HG02623 (cell line): Measurements from ENCODE around the gene TMEM38B.
A peak's percentile ranks its signal among the peaks of the same experiment; 100 is the strongest.

ENCODE experiments used
- ATAC-seq: cut with Tn5 transposase; IDR thresholded peaks from one replicate; pipeline ENCODE4 v1.9.1; 2021; ENCODE audit warnings: moderate library complexity; ENCODE audit not compliant: unreplicated experiment

TMEM38B gene, protein sequence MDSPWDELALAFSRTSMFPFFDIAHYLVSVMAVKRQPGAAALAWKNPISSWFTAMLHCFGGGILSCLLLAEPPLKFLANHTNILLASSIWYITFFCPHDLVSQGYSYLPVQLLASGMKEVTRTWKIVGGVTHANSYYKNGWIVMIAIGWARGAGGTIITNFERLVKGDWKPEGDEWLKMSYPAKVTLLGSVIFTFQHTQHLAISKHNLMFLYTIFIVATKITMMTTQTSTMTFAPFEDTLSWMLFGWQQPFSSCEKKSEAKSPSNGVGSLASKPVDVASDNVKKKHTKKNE

DNA sequence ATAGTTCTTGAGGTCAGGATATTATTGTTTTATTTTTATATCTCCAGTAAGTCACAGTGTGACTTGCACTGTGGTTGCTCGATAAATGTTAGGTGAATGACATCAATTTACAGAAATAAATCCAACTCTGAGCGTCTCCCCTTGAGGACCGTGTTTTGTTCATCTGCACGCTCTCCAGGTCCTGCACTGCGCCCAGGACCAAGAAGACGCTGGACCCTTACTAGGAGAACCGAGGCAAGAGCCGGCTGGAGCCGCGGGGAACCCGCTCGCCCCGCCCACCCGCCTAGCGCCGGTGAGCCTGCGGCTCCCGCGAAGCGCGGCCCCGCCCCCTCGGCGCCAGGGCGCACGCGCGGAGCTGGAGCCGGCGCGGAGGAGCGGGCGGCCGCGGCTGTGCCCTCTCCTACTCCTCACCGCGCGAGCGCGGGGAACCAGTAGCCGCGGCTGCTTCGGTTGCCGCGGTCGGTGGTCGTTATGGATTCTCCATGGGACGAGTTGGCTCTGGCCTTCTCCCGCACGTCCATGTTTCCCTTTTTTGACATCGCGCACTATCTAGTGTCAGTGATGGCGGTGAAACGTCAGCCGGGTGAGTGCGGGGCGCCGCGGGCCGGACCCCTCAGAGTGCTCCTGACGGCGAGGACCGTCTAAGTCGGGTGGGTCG, at the start of gene TMEM38B:
Gene TMEM38B (plus strand): TSS at position 352 of the 658 bp plus-strand sequence. CDS start 120 bp downstream, at position 472.
- ATAC-seq, result peak; percentile 68

DNA sequence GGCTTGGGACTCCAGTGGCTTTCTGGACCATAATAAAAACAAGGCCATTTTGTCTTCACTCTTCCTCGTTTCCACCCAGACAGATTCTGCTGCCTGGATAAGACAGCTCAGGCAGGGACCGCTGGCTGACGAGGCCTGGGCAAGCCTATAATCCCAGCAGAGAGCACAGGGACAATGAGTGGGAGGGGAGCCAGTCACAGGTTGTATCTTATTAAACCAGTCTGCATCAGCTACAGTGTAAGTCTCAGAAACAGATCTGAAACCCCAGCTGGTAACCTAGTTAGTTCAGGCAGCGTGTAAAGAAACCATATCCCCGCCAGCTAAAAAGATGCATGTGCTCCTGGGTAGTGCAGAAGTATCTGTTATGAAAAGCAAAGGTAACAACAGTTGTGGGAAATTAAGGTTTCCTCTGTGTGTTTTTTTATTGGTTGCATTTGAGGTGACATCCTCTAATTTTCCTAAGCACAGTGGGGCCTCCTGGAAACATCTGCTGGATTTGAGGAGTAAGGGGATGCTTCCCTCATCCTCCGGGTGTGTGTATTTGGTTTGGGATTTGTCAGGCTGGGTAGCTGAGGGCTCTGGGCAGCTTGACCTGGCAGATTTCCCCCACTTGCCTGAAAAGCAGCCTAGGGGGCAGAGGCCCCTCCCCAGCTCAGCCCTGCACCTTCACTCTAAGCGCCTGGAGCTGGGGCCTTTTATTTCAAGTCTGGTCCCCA, 47.3 kb upstream of the TMEM38B start:
- ATAC-seq, result no peak

DNA sequence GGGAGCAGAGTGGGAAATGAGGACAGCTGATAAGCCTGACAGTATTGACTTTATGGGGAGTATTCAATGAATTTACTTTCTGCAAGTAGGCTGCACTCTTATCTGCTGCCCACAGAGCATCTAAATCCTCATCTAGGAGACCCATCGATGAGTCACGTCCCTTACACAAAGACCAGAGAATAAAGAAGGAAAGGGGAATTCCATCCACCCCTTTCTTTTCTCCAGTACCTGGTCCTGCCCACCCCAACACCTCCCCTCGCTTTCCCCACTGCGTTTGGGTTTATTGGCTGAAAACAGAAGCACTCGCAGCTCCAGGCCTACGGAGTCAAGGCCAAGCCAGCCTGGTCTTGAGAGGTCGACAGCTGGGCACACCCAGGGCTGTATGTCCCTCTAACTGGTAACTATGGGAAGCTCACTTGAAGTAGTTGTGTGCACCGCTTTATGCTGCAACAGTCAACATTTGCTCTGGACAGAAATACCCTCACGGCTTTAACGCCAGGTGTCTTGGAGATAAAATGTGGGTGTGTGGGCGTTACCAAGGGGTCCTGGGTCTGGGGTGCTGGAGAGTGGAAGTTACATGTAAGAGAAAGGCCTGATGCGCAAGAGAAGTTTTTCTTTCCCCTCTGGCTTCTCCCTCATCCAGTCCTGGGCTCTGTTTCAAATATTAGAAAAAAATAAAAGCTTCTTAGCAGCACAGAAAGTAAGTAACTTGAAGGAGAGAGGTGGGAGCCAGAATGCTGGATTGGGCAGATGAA, 46.6 kb upstream of the TMEM38B start:
- ATAC-seq, result no peak

DNA sequence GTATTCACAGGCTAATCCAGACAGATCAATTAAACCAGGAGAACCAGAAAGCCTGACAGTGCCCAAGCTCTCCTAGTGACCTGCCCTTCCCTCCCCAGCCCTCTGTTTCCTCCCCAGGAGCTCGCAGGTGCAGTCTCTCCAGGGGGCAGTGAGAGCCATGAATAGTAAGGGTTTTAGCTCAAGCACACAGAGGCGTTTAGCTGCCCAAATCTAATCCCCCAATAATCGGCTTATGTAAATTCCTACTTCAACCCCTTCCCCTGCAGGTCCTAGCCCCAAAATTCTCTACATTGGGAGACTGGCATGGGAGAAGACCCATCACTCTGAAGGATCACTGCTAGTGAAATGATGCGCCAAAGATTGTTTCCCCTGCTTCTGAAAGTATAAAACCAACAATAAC, 42.5 kb upstream of the TMEM38B start:
- no peak for ATAC-seq

DNA sequence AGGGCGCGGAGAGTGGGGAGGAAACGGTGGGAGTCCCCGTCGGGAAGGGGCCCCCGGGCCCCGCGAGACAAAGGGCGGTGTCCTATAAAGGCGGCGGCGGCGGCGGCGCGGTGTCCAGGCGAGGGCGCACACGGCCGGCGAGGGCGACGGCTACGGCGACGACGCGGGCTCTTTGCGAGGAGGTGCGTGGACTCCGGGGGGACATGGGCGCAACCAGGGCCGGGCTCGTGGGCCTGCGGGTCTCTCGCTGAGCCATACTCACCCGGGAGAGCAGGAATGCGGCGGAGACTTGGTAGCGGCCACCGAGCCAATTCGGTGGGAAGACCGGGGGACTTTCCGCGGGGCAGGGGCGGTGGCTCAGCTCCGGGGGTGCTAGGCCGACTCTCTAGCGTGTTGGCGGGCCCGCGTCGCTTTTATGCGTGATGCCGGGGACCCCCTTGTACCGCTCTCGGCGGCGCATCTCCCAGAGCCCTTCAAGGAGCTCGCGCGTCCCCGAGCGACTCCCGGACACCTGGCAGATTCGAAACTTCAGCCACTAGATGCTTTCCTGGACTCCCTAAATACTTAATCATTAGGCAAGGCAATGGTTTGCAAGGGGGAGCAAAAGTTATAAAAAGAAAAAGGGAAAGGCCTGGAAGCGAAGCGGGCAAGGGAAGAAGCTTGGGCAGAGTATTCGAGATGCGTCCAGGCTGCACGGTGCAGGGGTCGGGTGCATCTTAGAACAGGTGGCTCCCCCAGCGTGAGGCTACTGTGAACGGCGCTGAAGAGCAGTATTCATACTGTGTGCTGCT, 38.0 kb upstream of the TMEM38B start:
- no peak for ATAC-seq

DNA sequence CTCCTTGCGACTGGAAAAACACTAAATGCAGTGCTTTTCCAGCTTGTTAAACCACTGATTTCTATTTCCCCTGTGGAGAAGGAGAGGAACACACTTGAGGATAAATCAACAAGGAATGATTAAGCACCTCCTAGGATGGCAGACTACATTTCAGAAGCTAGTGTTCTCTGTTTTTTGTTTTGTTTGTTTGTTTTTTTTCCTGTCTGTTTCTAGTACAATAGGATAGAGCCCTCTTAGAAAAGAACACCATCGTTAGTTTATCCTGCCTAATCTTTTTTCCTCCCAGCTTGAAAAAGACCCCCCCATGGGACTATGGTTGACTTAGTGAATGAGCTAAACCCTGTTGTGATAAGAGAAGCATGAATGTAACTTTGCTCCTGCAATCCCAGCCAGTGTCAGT, 36.0 kb upstream of the TMEM38B start:
- no peak for ATAC-seq

DNA sequence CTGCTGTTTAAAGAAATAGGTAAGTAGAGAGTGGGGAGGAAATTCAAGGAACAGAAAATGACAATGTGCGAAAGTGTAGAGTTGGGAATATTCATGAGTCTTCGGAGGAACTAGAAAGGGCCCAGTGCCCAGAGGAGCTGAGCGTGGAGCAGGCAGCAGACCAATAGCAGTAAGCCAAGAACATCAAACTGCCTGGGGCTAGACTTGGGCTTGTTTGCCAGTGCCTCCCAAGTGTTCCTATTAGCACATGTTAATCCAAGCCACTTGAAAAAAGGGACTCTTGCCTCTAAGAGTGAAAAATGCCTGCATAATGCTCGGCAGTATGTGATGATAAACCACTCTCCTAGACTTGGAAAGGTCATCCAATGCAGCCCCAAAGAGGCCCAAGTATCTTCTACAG, 33.3 kb upstream of the TMEM38B start:
- ATAC-seq, result no peak

DNA sequence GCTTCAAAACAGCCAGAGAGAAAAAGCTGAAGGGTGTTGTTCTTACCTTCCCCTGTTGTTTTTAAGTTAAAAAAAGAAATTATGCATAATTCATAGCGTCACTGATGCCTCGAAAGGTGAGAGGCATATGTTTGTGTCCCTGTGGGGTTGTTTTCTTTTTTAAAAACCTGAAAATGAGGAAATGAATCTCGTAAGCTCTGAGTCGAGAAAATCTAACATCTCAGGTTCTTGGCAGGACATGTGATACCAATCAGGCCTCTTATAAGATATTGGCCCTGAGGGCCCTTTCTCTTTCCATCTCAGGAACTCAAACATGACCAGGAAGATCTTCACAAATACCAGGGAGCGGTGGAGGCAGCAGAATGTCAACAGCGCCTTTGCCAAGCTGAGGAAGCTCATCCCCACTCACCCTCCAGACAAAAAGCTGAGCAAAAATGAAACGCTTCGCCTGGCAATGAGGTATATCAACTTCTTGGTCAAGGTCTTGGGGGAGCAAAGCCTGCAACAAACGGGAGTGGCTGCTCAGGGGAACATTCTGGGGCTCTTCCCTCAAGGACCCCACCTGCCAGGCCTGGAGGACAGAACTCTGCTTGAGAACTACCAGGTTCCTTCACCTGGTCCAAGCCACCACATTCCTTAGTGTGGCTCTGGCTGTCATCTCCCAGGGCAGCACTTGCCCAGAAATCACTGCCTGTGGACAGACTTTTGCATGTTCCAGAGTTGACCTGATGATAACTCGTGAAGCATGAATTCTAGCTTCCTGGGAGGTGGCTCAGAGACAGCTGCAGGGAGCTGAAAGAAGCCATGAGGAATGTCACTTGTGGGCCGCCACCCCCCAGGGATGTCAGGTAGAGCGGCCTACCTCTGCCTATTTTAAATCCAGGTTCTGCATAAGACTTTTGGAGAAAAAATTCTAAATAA, 31.9 kb upstream of the TMEM38B start, which contains the start of gene TAL2:
Gene TAL2 (plus strand): TSS at position 274 of the 921 bp plus-strand sequence. CDS start 40 bp downstream, at position 314.
- ATAC-seq, result peak; percentile 81

DNA sequence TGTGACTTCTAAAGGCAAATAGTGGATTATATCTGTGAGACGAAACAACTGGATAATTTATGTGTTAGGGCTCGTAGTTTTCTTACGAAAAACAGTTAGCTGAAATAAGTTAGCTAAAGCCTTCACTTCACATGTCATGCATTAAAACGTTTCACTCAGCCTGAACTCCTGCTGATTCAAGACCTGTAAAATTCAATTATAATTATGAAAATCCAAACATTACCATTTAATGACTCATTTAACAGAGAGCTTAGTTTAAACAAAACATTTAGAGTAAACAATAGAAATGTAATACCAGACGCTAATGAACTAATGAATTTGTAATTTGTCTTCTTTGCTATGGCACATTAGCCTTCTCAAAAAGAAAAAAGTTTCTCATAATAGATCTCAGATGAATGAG, 30.4 kb upstream of the TMEM38B start:
- ATAC-seq, result no peak

DNA sequence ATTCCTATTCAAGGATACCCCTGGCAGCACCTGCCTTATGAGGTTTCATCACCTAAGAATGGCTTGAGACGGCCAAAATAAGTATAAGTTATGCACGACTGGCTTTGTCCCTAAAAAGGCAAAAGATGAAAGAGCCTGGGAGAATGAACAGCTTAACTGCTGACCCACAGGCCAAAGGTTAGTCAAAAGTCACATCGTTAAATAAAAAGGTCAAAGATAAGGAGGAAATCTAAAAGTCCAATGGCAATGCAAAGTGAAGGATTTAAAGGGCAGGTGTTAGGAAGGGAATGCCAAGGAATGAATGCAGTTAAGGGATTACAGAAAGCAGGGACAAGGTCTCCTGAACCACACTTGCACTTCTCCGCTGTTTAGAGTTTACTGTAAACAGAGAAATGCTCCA, 26.5 kb upstream of the TMEM38B start:
- no peak for ATAC-seq

DNA sequence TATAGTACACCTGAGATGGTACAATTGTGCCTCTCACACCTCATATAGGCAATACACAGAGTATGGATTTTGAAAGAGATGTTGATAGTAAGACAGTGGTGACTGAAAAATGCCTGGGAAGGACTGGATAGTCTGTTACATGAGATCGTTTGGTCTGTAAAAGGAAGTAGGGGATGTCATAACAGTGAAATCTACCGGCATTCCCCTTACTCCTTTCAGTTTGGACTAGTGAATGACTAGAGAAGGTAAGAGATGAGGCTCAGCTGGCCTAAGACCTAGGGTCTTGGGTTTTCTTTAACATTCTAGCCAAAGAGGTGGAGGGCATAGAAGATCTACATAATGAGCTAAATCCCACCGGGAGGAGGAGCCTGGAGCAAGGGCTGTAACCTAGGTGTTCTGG, 24.0 kb upstream of the TMEM38B start:
- ATAC-seq, result peak; percentile 60

DNA sequence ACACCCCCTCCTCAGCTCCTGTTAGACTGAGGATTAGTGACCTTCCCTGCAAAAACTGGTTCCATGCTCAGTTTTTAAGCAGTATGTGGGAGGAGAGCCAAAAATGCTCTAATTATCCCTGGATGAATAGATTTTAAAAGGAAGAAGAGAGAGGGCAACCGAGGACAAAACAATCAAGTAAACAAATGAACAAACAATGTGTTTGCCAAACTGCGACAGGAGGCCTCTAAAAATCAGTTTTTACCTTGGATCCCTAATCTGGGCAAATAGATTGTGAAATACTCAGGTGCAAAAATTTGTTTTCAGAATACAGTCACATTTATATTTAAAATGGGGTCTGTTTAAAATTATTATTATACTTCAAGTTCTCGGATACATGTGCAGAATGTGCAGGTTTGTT, 23.6 kb upstream of the TMEM38B start:
- ATAC-seq, result no peak

DNA sequence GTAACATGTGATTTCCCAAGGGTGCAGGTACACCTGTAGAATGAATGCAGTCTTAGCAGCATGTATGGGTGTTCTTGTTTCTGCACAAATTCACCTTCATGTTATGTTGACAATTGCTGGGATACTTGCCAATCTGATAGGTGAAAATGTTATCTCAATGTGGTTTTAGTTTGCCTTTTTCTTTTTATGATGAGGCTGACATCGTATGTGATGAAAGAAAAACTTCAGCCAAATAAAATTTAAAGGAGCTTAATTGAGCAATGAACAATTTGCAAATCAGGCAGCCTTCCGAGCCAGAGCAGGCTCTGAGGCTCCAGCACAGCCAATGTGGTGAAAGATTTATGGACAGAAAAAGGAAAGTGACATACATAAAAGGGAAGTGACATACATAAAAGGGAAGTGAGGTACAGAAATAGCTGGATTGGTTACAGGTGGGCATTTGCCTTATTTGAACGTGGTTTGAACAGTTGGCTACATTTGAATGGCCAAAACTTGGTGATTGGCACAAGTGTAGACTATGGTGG, 21.6 kb upstream of the TMEM38B start:
- no peak for ATAC-seq

DNA sequence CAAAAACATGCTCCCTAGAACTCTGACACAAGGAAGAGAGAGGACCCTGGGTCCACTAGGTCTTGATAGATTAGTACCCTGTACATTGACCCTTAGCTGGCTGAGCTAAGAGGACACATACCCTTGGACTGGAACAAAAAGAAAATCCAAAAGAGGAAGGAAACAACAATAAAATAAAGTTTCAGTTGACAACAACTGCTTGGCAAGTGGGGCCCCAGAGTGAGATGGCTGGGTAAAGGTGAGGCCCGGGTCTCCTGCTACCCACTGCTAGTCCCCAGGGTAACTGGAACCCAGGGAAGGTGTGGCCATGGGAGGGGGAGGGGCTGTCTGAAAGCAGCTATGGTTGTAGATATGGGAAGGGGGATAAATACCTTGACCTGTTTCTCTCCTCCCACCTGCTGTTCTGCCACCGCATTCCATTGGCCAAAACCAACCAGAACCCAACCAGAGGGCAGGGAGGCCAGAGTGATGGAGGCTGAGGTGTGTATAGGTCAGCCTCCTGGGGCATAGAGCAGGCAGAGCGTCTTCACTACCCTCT, 20.4 kb upstream of the TMEM38B start:
- ATAC-seq, result no peak

DNA sequence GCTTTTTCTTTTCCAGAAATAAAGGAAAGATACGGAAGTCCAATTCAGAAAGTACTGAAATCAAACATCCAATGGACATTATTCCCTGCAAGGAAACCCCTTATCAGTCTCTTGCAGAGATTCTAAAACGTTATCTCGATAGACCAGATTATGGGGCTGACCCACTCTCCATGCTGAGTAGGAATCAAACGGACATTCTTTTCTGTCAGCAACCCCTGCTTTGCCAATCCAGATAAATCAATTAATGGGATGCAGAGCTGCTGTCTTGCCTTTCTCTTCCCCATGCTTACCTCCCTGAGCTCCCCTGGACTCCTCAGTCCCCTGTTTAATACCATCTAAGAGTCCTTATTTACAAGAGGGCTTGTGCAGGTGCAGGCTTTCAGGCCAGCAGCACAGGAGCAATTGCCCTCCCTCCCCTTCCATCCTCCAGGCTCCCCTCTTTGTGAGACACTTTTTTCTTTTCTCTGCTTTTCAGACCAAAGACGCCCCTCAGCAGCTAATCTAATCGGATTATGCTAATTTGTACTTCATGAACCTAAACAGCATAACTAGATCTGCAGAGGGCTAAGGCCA, 17.9 kb upstream of the TMEM38B start:
- no peak for ATAC-seq

DNA sequence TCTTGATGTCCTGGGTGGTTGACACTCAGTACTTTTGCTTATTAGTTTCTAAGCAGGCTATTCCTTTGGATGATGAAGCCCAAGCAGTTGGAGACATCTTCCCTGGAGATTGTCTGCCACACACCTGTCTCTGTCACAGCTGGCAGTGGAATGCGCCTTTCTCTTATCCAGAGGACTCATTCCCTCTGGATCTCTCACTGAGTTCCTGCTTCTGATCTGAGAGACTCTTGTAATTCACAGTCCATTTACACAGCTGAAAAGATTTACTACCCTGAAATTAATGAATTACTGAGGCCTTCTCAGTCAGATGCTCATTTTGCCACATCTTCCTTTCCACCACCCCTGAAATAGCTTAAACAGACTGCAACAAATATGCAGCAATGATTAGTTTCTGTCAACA, 16.2 kb upstream of the TMEM38B start:
- no peak for ATAC-seq

DNA sequence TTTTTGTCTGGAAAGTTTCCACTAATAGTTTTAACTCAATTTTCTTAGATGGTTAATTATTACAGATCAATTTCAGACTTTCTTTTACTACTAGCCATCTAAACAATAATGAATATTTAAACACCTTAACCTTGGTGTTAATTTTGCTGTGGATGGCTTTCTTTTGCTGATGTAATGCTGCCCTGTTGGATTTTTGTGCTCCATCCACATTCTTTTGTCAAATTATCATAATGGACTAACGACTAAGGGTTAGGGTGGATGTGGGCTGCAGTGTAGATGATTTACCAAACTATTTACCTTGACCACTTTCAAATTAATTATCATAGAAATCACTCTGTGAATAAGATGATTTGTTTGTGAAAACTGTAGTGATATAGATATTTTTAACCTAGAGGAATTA, 15.6 kb upstream of the TMEM38B start:
- ATAC-seq, result no peak

DNA sequence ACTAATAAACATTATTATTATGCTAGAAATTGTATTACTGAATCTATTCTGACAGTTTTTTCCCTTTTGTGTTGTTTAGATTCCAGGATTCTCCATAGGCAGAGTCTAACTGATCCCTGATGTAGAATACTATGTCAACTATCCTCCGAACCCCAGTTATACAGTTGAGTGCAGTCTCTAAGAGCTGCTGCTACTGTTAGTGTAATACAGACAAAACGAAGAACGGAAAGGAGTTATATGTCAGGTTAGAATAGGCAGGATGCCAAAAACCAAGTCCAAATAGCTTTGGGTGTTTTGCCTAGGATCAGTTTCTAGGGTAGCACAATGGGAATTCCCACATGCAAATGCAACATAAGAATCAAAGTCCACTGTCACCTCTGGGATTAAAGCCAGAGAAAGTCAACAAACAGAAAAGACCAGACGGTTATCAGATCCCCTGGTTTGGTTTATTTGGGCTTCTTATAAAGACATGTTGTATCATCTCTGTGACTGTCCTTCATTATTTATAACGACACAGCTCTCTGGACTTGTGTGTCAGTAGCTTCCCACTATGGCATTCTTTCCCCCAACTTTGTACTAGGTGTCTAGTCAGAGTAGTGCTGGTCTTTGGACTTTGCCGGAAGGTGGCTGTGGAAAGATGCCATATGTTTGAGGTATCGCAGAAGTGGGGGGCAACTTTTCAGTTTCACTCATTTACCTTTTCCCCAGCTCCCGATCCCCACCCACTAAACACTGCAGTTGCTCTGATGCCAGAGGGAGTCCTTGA, 14.9 kb upstream of the TMEM38B start:
- ATAC-seq, result no peak
